AG04449 (cell line): Measurements from ENCODE around the gene HIP1R.

ENCODE experiments used
- CTCF ChIA-PET: fragments of 350-600 bp; formaldehyde crosslinking; extraction: SDS; loops from one replicate; lab custom pipeline; 2021; ENCODE audit warnings: antibody characterized with exemption; lab: Yijun Ruan, JAX
- POLR2A ChIA-PET: fragments of 400-600, 350-600 bp; formaldehyde crosslinking; extraction: SDS; loops from one replicate; lab custom pipeline; 2020; ENCODE audit warnings: antibody characterized with exemption, inconsistent platforms; lab: Yijun Ruan, JAX
- DNase-seq: peaks from one replicate; pipeline ENCODE4 v3.0.0-alpha.2; 2010; ENCODE audit warnings: low read depth, low spot score
- H3K4me3 ChIP-seq: 2 replicates; pipeline ENCODE4 v1.5.1; 2011; ENCODE audit warnings: low read depth, mild to moderate bottlenecking, control low read depth, low read length
- CTCF ChIP-seq: IDR thresholded peaks from one replicate; pipeline ENCODE4 v1.5.1; 2011; ENCODE audit warnings: mild to moderate bottlenecking, moderate library complexity, low read length, control low read depth, inconsistent platforms; ENCODE audit not compliant: insufficient read depth; ENCODE audit errors: missing control alignments

The HIP1R gene, protein sequence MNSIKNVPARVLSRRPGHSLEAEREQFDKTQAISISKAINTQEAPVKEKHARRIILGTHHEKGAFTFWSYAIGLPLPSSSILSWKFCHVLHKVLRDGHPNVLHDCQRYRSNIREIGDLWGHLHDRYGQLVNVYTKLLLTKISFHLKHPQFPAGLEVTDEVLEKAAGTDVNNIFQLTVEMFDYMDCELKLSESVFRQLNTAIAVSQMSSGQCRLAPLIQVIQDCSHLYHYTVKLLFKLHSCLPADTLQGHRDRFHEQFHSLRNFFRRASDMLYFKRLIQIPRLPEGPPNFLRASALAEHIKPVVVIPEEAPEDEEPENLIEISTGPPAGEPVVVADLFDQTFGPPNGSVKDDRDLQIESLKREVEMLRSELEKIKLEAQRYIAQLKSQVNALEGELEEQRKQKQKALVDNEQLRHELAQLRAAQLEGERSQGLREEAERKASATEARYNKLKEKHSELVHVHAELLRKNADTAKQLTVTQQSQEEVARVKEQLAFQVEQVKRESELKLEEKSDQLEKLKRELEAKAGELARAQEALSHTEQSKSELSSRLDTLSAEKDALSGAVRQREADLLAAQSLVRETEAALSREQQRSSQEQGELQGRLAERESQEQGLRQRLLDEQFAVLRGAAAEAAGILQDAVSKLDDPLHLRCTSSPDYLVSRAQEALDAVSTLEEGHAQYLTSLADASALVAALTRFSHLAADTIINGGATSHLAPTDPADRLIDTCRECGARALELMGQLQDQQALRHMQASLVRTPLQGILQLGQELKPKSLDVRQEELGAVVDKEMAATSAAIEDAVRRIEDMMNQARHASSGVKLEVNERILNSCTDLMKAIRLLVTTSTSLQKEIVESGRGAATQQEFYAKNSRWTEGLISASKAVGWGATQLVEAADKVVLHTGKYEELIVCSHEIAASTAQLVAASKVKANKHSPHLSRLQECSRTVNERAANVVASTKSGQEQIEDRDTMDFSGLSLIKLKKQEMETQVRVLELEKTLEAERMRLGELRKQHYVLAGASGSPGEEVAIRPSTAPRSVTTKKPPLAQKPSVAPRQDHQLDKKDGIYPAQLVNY

DNA sequence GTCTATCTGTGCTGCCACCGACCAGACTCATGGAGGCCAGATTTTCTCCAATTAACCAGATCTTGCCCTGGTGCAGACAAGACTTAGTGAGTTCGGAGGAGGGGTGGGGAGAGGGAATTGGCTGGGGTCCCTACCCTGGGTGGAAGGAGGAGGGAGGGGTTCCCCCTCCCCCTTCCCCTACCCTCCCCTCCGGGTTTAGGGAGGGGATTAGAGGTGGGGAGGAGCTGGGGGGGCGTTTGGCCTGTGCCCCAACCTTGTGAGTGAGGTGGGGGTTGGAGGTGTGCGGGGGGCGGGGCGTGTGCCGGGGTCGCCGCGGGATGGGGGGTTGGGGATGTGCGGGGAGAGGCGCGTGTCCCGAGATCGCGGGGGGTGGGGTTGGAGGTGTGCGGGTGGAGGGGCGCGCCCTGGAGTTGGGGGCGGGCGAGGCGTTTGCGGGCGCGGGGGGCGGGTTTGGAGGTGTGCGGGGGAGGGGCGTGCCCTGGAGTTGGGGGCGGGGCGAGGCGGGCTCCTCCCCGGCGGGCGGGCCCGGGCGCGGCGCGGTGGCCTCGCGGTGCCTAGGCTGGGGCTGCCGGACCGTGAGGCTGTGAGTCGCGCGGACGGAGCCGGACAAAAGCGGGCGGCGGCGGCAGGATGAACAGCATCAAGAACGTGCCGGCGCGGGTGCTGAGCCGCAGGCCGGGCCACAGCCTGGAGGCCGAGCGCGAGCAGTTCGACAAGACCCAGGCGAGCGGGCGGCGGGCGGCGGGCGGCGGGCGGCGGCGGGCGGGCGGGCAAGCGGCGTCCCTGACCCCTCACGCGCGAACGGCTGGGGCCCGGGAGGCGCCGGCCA, at the start of gene HIP1R:
TSS of gene HIP1R (plus strand) at position 537 of the 829 bp plus-strand sequence. CDS start at position 631, 94 bp downstream.
- TF ChIP-seq CTCF = no peak
- POLR2A ChIA-PET = interaction anchor here (0.5 to 1.1 kb wide), 2 partner anchors 9 to 131 kb away, joined by 3 to 4 read pairs; partner anchors contain the start of gene ABCB9
- no peak for DNase-seq
- H3K4me3 ChIP-seq = peak within 1 kb of the TSS; percentile 63
- CTCF ChIA-PET = interaction anchor here (0.9 to 1.2 kb wide), 2 partner anchors 9 to 42 kb away, joined by 3 to 4 read pairs; no protein-coding TSS in a partner anchor

GRCh38 chr12:122785503-122785902, 49.8 kb upstream of the HIP1R start:
- H3K4me3 ChIP-seq = no peak overlapping the region
- no peak for TF ChIP-seq CTCF
- DNase-seq = no peak
- CTCF ChIA-PET = interaction anchor here (1.8 to 11.2 kb wide), 2 partner anchors 9 to 167 kb away, joined by 4 to 118 read pairs; no protein-coding TSS in a partner anchor
- POLR2A ChIA-PET = no interaction called here

- DNase-seq = peak; percentile 14
- POLR2A ChIA-PET = interaction anchor here (0.5 kb wide), 1 partner anchor 38 kb away, joined by 3 read pairs; no protein-coding TSS in a partner anchor
- no peak overlapping the region for H3K4me3 ChIP-seq
- CTCF ChIA-PET = interaction anchor here (0.9 to 1.4 kb wide), 2 partner anchors 17 to 164 kb away, joined by 3 read pairs; no protein-coding TSS in a partner anchor
- no peak for TF ChIP-seq CTCF
Observed at GRCh38 chr12:122788387-122788786, 46.9 kb upstream of the HIP1R start.

- no peak for DNase-seq
- CTCF ChIA-PET = interaction anchor here (0.9 to 1.4 kb wide), 3 partner anchors 10 to 18 kb away, joined by 3 read pairs; no protein-coding TSS in a partner anchor
- no peak for TF ChIP-seq CTCF
- POLR2A ChIA-PET = no interaction called here
- no peak overlapping the region for H3K4me3 ChIP-seq
Observed at GRCh38 chr12:122789637-122790036, 45.6 kb upstream of the HIP1R start.

- CTCF ChIA-PET = interaction anchor here (0.6 to 1.9 kb wide), 15 partner anchors 8 to 448 kb away, joined by 3 to 7 read pairs (median 3); no protein-coding TSS in a partner anchor
- POLR2A ChIA-PET = interaction anchor here (0.6 kb wide), 1 partner anchor 7 kb away, joined by 3 read pairs; no protein-coding TSS in a partner anchor
- no peak for TF ChIP-seq CTCF
- H3K4me3 ChIP-seq = no peak overlapping the region
- no peak for DNase-seq
Observed at GRCh38 chr12:122790393-122791075, 44.7 kb upstream of the HIP1R start.
